ENCODE data around the gene NEURL4.
A peak's percentile ranks its signal among the peaks of the same experiment; 100 is the strongest.

The NEURL4 gene

GRCh38 chr17:7321466-7321865, 7.7 kb downstream of the NEURL4 start:
- Histone ChIP-seq H3K27ac (no peak overlapping the region), H3K4me3 (no peak overlapping the region)
- TF ChIP-seq, protein P1, sequence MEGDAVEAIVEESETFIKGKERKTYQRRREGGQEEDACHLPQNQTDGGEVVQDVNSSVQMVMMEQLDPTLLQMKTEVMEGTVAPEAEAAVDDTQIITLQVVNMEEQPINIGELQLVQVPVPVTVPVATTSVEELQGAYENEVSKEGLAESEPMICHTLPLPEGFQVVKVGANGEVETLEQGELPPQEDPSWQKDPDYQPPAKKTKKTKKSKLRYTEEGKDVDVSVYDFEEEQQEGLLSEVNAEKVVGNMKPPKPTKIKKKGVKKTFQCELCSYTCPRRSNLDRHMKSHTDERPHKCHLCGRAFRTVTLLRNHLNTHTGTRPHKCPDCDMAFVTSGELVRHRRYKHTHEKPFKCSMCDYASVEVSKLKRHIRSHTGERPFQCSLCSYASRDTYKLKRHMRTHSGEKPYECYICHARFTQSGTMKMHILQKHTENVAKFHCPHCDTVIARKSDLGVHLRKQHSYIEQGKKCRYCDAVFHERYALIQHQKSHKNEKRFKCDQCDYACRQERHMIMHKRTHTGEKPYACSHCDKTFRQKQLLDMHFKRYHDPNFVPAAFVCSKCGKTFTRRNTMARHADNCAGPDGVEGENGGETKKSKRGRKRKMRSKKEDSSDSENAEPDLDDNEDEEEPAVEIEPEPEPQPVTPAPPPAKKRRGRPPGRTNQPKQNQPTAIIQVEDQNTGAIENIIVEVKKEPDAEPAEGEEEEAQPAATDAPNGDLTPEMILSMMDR (IDR thresholded peaks at IDR 0.05): no peak
- DNase-seq (ENCODE audit: low spot score): no peak

GRCh38 chr17:7318121-7318860, 10.8 kb downstream of the NEURL4 start:
- TF ChIP-seq, protein P1 (IDR thresholded peaks at IDR 0.05): no peak
- Histone ChIP-seq H3K4me3 (no peak overlapping the region), H3K27ac (no peak overlapping the region)
- no peak for DNase-seq (ENCODE audit: low spot score)

- TF ChIP-seq, protein P1 (IDR thresholded peaks at IDR 0.05): no peak
- DNase-seq (ENCODE audit: low spot score): peak; percentile 71
- Histone ChIP-seq H3K27ac (no peak overlapping the region), H3K4me3 (no peak overlapping the region)
These were observed 11.9 kb downstream of the NEURL4 start for GRCh38 chr17:7317161-7317803.

GRCh38 chr17:7315570-7316235, 13.4 kb downstream of the NEURL4 start:
- TF ChIP-seq, protein P1 (IDR thresholded peaks at IDR 0.05): no peak
- peak; percentile 73 for DNase-seq (ENCODE audit: low spot score)
- Histone ChIP-seq H3K27ac (peak overlapping the region; percentile 95 to 97), H3K4me3 (peak overlapping the region; percentile 81)

- peak; percentile 93 for DNase-seq (ENCODE audit: low spot score)
- TF ChIP-seq, protein P1 (IDR thresholded peaks at IDR 0.05): no peak
- Histone ChIP-seq H3K27ac (peak within 1 kb of the TSS; percentile 95 to 97), H3K4me3 (peak within 1 kb of the TSS; percentile 81)
These were observed 14.2 kb downstream of the NEURL4 start, which contains the start of gene GPS2 for GRCh38 chr17:7314719-7315569. Gene GPS2 (minus strand): TSS chr17:7315360. CDS start chr17:7315052, 308 bp downstream.

DNA sequence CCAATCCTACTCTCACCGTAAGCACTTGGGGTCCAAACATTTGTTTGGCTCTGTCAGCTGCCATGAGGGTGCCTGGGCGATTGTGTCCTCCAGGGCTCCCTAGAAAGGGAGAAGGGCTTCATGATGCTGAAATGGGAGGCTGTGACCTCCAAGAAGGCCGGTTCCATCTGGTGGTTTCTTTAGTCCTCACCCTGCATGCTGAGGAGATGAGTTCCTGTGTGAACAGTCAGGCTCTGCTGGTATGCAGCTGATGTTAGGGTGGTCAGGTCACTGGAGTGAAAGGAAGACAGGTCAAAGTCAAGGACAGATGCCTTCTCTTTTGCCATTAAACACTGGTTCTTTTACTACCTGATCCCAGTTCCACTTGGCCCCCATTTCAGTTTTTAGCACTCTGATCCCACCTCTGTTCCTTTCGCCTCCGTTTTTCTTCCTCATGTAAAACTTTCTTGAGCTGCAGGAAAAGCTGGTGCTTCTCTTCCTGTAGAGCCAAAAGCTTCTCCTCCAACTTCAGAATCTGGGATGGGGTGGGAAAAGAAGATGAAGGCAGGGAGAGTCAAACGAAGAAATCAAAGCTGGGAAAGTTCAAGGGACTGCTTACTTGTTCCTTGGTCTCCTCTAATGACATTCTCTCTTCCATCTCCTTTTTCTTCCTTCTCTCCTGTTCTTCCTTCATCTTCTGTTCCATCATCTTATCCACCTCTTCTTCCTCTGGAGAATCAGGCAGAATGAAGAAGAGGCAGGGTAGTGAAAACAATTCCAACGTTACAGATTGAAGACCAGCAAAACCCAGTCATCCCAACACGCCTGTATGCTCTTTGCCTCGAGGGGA, 15.0 kb downstream of the NEURL4 start:
- no peak for DNase-seq (ENCODE audit: low spot score)
- TF ChIP-seq, protein P1 (IDR thresholded peaks at IDR 0.05): no peak
- peak overlapping the region; percentile 81 for H3K4me3 ChIP-seq
- H3K27ac ChIP-seq: peak overlapping the region; percentile 95 to 97
